Endothelial cell (in vitro differentiated cells): ENCODE results near the gene WDR17. TPM values are rescaled to one million over a fixed set of nuclear protein-coding genes. Genes with fewer than 3 reads are reported as not detected.

Experiments used
- DNase-seq: peaks from one replicate; pipeline ENCODE4 v3.0.0; 2021; ENCODE audit warnings: low spot score
- H3K27ac Mint-ChIP-seq: one replicate; pipeline ENCODE4 v1.8.0; 2021; ENCODE audit warnings: mixed read lengths, inconsistent platforms; ENCODE audit not compliant: unreplicated experiment
- H3K27me3 Mint-ChIP-seq: one replicate; pipeline ENCODE4 v1.8.0; 2021; ENCODE audit warnings: mild to moderate bottlenecking, moderate library complexity, mixed read lengths, inconsistent platforms; ENCODE audit not compliant: unreplicated experiment
- H3K36me3 Mint-ChIP-seq: one replicate; pipeline ENCODE4 v1.8.0; 2021; ENCODE audit warnings: mild to moderate bottlenecking, low read depth, mixed read lengths, inconsistent platforms; ENCODE audit not compliant: unreplicated experiment
- H3K4me1 Mint-ChIP-seq: one replicate; pipeline ENCODE4 v1.8.0; 2021; ENCODE audit warnings: mild to moderate bottlenecking, mixed read lengths, inconsistent platforms; ENCODE audit not compliant: unreplicated experiment
- H3K4me3 Mint-ChIP-seq: one replicate; pipeline ENCODE4 v1.8.0; 2021; ENCODE audit warnings: mild to moderate bottlenecking, mixed read lengths, inconsistent platforms; ENCODE audit not compliant: unreplicated experiment
- H3K9me3 Mint-ChIP-seq: one replicate; pipeline ENCODE4 v1.8.0; 2021; ENCODE audit warnings: mixed read lengths, inconsistent platforms; ENCODE audit not compliant: unreplicated experiment
- CTCF ChIP-seq: fragments of 200-600 bp; sonication (generic); IDR thresholded peaks from one replicate; pipeline ENCODE4 v1.5.0; 2021; ENCODE audit warnings: antibody characterized with exemption; ENCODE audit not compliant: unreplicated experiment
- total RNA-seq: library from RNA; stranded (reverse); fragmentation: NEBNext Ultra II Directional; extraction: Animal tissue kit (Norgen Biotek cat#: 25700); gene quantifications from one replicate; pipeline ENCODE4 v1.2.1, GENCODE V29; 2021; ENCODE audit not compliant: unreplicated experiment

The WDR17 gene
- total RNA-seq, 1 donor from 2014 or later = 0.64 TPM

GRCh38 chr4:176053785-176054184, 11.9 kb upstream of the WDR17 start:
- Mint-ChIP-seq H3K4me1 (no peaks in the 10 kb centered on the region), H3K36me3 (no peaks in the 10 kb centered on the region), H3K4me3 (no peak overlapping the region), H3K27ac (no peak overlapping the region), H3K9me3 (no peaks in the 10 kb centered on the region), H3K27me3 (no peaks in the 10 kb centered on the region)
- no peak for DNase-seq
- TF ChIP-seq CTCF = no peak

- TF ChIP-seq CTCF = no peak
- H3K27me3 Mint-ChIP-seq = no peaks in the 10 kb centered on the region
- H3K4me3 Mint-ChIP-seq = no peak overlapping the region
- H3K4me1 Mint-ChIP-seq = no peaks in the 10 kb centered on the region
- H3K9me3 Mint-ChIP-seq = no peaks in the 10 kb centered on the region
- no peak overlapping the region for H3K27ac Mint-ChIP-seq
- DNase-seq = no peak
- no peaks in the 10 kb centered on the region for H3K36me3 Mint-ChIP-seq
These were observed 10.7 kb upstream of the WDR17 start for GRCh38 chr4:176054942-176055341.

- Mint-ChIP-seq H3K9me3 (no peaks in the 10 kb centered on the region), H3K27ac (no peak overlapping the region), H3K36me3 (no peaks in the 10 kb centered on the region), H3K27me3 (peaks cover 1% of the 10 kb centered on the region), H3K4me3 (no peak overlapping the region), H3K4me1 (peaks cover 7% of the 10 kb centered on the region)
- no peak for DNase-seq
- no peak for TF ChIP-seq CTCF
These were observed 1.9 kb upstream of the WDR17 start for GRCh38 chr4:176063718-176064117.

- DNase-seq = no peak
- H3K4me1 Mint-ChIP-seq = peaks cover 7% of the 10 kb centered on the region
- H3K4me3 Mint-ChIP-seq = no peak overlapping the region
- no peak for TF ChIP-seq CTCF
- no peak overlapping the region for H3K27ac Mint-ChIP-seq
- H3K36me3 Mint-ChIP-seq = no peaks in the 10 kb centered on the region
- no peaks in the 10 kb centered on the region for H3K9me3 Mint-ChIP-seq
- peaks cover 1% of the 10 kb centered on the region for H3K27me3 Mint-ChIP-seq
These were observed 1.1 kb upstream of the WDR17 start for GRCh38 chr4:176064539-176064938.

- no peak for TF ChIP-seq CTCF
- no peak for DNase-seq
- peaks cover 1% of the 10 kb centered on the region for H3K27me3 Mint-ChIP-seq
- H3K27ac Mint-ChIP-seq = no peak overlapping the region
- H3K9me3 Mint-ChIP-seq = no peaks in the 10 kb centered on the region
- H3K36me3 Mint-ChIP-seq = no peaks in the 10 kb centered on the region
- no peak overlapping the region for H3K4me3 Mint-ChIP-seq
- H3K4me1 Mint-ChIP-seq = peaks cover 7% of the 10 kb centered on the region
These were observed 1.1 kb downstream of the WDR17 start for GRCh38 chr4:176066757-176067156.
